Upper lobe of left lung (tissue), 6 donors: Measurements from ENCODE around the gene TRAPPC2. TPM values are rescaled to one million over a fixed set of nuclear protein-coding genes. Genes with fewer than 3 reads are reported as not detected.

Source experiments
- ATAC-seq, 2 donors: fragments of 200-7000 bp; cut with Tn5 transposase; one replicate each; pipeline ENCODE4 v1.9.1; 2022; ENCODE audit warnings: mild to moderate bottlenecking in 2 of 2, moderate library complexity in 2 of 2; ENCODE audit not compliant: low FRiP score in 2 of 2
- DNase-seq, 2 donors: peaks; one replicate each; pipeline ENCODE4 v3.0.0-alpha.2; 2019 to 2020
- H3K27ac ChIP-seq, 4 donors: fragments of 200-600 bp; sonication (generic); one replicate each; pipeline ENCODE4 v1.5.1; 2016 to 2019
- H3K27me3 ChIP-seq, 4 donors: fragments of 200-600 bp; sonication (generic); one replicate each; pipeline ENCODE4 v1.5.1; 2017 to 2019
- H3K36me3 ChIP-seq, 4 donors: fragments of 200-600 bp; sonication (generic); one replicate each; pipeline ENCODE4 v1.5.1; 2016 to 2019
- H3K4me1 ChIP-seq, 4 donors: fragments of 200-600 bp; sonication (generic); one replicate each; pipeline ENCODE4 v1.5.1; 2018 to 2019
- H3K4me3 ChIP-seq, 4 donors: fragments of 200-600 bp; sonication (generic); one replicate each; pipeline ENCODE4 v1.5.1; 2017 to 2019; ENCODE audit warnings: mild to moderate bottlenecking in 2 of 4, moderate library complexity in 1 of 4
- H3K9me3 ChIP-seq, 4 donors: fragments of 200-600 bp; sonication (generic); one replicate each; pipeline ENCODE4 v1.5.1; 2018 to 2019
- EP300 ChIP-seq, 4 donors: sonication (generic); formaldehyde crosslinking; IDR thresholded peaks; one replicate each; pipeline ENCODE4 v1.5.1; 2017; ENCODE audit warnings: antibody characterized with exemption in 4 of 4, control low read depth in 2 of 4
- POLR2A ChIP-seq, 4 donors: fragments of 450-650 bp; IDR thresholded peaks; one replicate each; pipeline ENCODE4 v1.5.1; 2016 to 2017; ENCODE audit warnings: antibody characterized with exemption in 4 of 4, mild to moderate bottlenecking in 2 of 4
- POLR2AphosphoS5 ChIP-seq, 2 donors: sonication (generic); formaldehyde crosslinking; IDR thresholded peaks; one replicate each; pipeline ENCODE4 v1.5.1; 2017; ENCODE audit warnings: antibody characterized with exemption in 2 of 2
- WGBS, 2 donors: methylation state at CpG; one replicate each; pipeline ENCODE4 v1.1.5; 2017 to 2018; 5-methylcytosine and 5-hydroxymethylcytosine counted together
- total RNA-seq, 6 donors: library from RNA; depleted of rRNA in 4 of 6; stranded (reverse); fragments of >200 nt in 4 of 6; gene quantifications; one replicate each; pipeline versions ENCODE4 v1.1.0 to v1.2.1, GENCODE V29; 2016 to 2021
- TF ChIP-seq, protein P1 (sequence below), 6 experiments: fragments of 450-650 bp in 4 of 6; fragments of 200-600 bp in 2 of 6; sonication (generic) in 2 of 6; IDR thresholded peaks; one replicate each; pipeline ENCODE4 v1.5.1; 2016 to 2019; ENCODE audit warnings: antibody characterized with exemption in 6 of 6
- donor health status: DM: no; HTN: no; CAD: no; lungs with moderate emphysema.
- donor health status: DM: no; HTN: yes; CAD: no; lungs with severe emphysema.

TRAPPC2 gene
- total RNA-seq, 6 donors from 2014 or later: 6.3 to 18.0 (median 12.7) TPM

DNA sequence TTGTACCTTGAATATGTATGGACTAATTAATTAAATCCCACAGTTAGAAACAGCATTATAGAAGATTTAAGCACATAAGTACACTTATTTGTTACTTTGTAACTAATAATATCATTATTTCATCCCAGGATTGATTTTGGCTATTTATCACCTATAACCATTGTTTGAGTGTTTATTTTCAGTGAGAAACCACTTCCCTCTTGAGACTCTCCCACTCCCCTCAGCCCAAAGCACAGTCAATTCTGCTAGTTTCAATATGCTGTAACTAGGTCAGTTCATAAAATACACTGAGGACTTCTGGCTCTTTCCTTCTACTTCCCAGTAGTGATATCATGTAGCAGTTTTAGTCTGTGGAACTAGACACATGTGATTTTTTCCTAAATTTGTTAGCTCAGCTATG, 16.4 kb upstream of the TRAPPC2 start:
- Histone ChIP-seq H3K4me3 (no peak overlapping the region), H3K36me3 (peaks cover 0 to 31% (median 10%) of the 10 kb centered on the region in 4 donors), H3K9me3 (no peaks in the 10 kb centered on the region), H3K27ac (no peak overlapping the region), H3K27me3 (no peaks in the 10 kb centered on the region), H3K4me1 (peaks cover 0 to 4% (median 0%) of the 10 kb centered on the region in 4 donors)
- ATAC-seq (no peak), DNase-seq (no peak)
- no peak for TF ChIP-seq POLR2AphosphoS5 (IDR thresholded peaks at IDR 0.05)
- TF ChIP-seq POLR2A (IDR thresholded peaks at IDR 0.05): no peak
- no peak for TF ChIP-seq EP300 (IDR thresholded peaks at IDR 0.05)
- TF ChIP-seq, protein P1, sequence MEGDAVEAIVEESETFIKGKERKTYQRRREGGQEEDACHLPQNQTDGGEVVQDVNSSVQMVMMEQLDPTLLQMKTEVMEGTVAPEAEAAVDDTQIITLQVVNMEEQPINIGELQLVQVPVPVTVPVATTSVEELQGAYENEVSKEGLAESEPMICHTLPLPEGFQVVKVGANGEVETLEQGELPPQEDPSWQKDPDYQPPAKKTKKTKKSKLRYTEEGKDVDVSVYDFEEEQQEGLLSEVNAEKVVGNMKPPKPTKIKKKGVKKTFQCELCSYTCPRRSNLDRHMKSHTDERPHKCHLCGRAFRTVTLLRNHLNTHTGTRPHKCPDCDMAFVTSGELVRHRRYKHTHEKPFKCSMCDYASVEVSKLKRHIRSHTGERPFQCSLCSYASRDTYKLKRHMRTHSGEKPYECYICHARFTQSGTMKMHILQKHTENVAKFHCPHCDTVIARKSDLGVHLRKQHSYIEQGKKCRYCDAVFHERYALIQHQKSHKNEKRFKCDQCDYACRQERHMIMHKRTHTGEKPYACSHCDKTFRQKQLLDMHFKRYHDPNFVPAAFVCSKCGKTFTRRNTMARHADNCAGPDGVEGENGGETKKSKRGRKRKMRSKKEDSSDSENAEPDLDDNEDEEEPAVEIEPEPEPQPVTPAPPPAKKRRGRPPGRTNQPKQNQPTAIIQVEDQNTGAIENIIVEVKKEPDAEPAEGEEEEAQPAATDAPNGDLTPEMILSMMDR (IDR thresholded peaks at IDR 0.05): no peak

DNA sequence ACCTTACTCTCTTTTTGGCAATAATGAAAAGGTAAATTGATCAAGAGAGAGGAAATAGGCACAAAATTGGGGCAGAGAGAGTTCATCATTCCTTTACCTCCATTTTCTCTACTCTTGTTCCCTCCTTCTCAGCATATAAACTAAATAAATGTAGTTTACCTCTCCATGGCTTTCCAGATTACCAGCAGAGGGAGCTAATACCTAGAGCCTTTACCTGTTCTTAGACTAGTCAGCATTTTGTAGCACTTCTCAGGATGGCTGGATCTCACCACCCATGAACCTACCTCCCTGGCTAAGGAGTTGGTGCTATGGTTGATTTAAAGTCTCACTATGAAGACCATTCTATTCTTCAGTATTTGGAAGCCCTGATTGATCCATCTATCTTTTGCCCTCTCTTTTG, 15.8 kb upstream of the TRAPPC2 start:
- no peaks in the 10 kb centered on the region for H3K9me3 ChIP-seq
- no peaks in the 10 kb centered on the region for H3K27me3 ChIP-seq
- H3K27ac ChIP-seq: no peak overlapping the region
- H3K36me3 ChIP-seq: peaks cover 0 to 36% (median 10%) of the 10 kb centered on the region in 4 donors
- H3K4me3 ChIP-seq: no peak overlapping the region
- no peak for ATAC-seq
- H3K4me1 ChIP-seq: peaks cover 0 to 4% (median 0%) of the 10 kb centered on the region in 4 donors
- DNase-seq: no peak
- TF ChIP-seq EP300 (IDR thresholded peaks at IDR 0.05): no peak
- TF ChIP-seq, protein P1 (IDR thresholded peaks at IDR 0.05): peak in 5 of 6 experiments; percentile 26 to 58 (median 39)

DNA sequence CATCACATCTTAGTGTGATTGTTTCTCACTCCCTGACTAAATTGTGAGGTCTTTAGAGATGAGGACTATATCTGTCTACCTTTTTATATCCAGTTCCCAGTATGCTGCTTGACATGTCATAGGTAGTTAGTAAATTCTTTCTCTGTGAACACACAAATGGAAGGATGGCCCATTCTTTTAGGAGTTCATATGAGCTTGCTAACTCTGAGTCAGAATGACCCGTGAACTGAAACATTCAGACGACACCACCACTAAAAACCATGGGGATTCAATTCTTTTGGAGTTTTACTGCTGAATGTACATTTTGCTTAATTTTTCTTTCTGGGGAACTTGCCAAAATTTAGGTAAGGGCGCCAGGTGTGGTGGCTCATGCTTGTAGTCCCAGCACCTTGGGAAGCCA, 14.1 kb upstream of the TRAPPC2 start:
- Histone ChIP-seq H3K36me3 (peaks cover 0 to 43% (median 6%) of the 10 kb centered on the region in 4 donors), H3K9me3 (no peaks in the 10 kb centered on the region), H3K27ac (no peak overlapping the region), H3K4me1 (peaks cover 0 to 4% (median 0%) of the 10 kb centered on the region in 4 donors), H3K27me3 (no peaks in the 10 kb centered on the region), H3K4me3 (no peak overlapping the region)
- ATAC-seq: no peak
- no peak for DNase-seq
- 96 to 100% methylated on average over 3 of the region's 3 CpGs for WGBS, 2 donors
- TF ChIP-seq POLR2A (IDR thresholded peaks at IDR 0.05) (no peak), EP300 (IDR thresholded peaks at IDR 0.05) (no peak), POLR2AphosphoS5 (IDR thresholded peaks at IDR 0.05) (no peak)
- TF ChIP-seq, protein P1 (IDR thresholded peaks at IDR 0.05): no peak

DNA sequence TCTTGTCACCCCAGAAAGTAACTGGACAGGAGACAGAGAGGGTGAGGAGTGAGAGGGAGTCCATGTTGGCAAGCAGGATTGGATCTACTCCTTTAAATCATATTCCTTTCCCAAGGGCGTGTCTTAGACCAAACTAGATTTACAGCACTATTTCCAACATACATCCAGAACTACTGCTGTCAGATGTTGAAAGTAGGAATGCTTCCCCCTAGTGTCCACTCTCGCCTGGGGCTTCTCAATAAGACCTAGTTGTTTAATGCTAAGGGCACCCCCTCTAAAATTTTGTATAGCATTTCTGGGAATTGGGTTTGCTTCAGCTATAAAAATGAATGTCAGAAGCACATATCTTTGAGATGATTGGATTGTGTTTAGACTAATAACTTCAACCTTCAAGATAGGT, 13.4 kb upstream of the TRAPPC2 start:
- Histone ChIP-seq H3K4me1 (peaks cover 0 to 4% (median 0%) of the 10 kb centered on the region in 4 donors), H3K27me3 (no peaks in the 10 kb centered on the region), H3K36me3 (peaks cover 0 to 43% (median 6%) of the 10 kb centered on the region in 4 donors), H3K27ac (no peak overlapping the region), H3K9me3 (no peaks in the 10 kb centered on the region), H3K4me3 (no peak overlapping the region)
- no peak for TF ChIP-seq EP300 (IDR thresholded peaks at IDR 0.05)
- TF ChIP-seq, protein P1 (IDR thresholded peaks at IDR 0.05): peak in 3 of 6 experiments; percentile 25 to 34 (median 29)
- WGBS, 2 donors: 28 to 83% methylated on average over 2 of the region's 2 CpGs
- ATAC-seq (no peak), DNase-seq (no peak)

GRCh38 chrX:13742397-13743176, 8.2 kb upstream of the TRAPPC2 start:
- ATAC-seq (peak in 1 of 2 donors; percentile 16), DNase-seq (peak in 1 of 2 donors; percentile 36)
- H3K4me1 ChIP-seq: no peaks in the 10 kb centered on the region
- WGBS, 2 donors: 65 to 70% methylated on average over 4 to 13 of the region's 13 CpGs
- TF ChIP-seq EP300 (IDR thresholded peaks at IDR 0.05): no peak
- no peak for TF ChIP-seq POLR2AphosphoS5 (IDR thresholded peaks at IDR 0.05)
- no peak for TF ChIP-seq POLR2A (IDR thresholded peaks at IDR 0.05)
- TF ChIP-seq, protein P1 (IDR thresholded peaks at IDR 0.05): no peak
- peaks cover 0 to 32% (median 3%) of the 10 kb centered on the region in 4 donors for H3K36me3 ChIP-seq
- no peak overlapping the region for H3K4me3 ChIP-seq
- H3K27ac ChIP-seq: peak overlapping the region in 2 of 4 donors; percentile 37 to 44
- no peaks in the 10 kb centered on the region for H3K9me3 ChIP-seq
- H3K27me3 ChIP-seq: no peaks in the 10 kb centered on the region
